ENCODE data around the gene ZNF554. TPM values are rescaled to one million over a fixed set of nuclear protein-coding genes. Genes with fewer than 3 reads are reported as not detected.

ZNF554 gene
- total and polyA plus RNA-seq, 2 of the 8 experiments (the other 6 are each of a cell fraction or from before 2014, with no cell fraction given) = 1.8 to 5.7 TPM

GRCh38 chr19:2869618-2870017 lies 50.0 kb downstream of the ZNF554 start:
- FAIRE-seq = no peak
- TF ChIP-seq RFX5 (IDR thresholded peaks at IDR 0.05; ENCODE audit: borderline replicate concordance, low read depth, low read length) (no peak), KDM5A (IDR thresholded peaks at IDR 0.05; ENCODE audit: low read length) (no peak), TEAD4 (IDR thresholded peaks at IDR 0.05; ENCODE audit: low read depth, low read length) (no peak), CTBP2 (IDR thresholded peaks at IDR 0.05; ENCODE audit: borderline replicate concordance, insufficient read depth, insufficient read length, low read length) (no peak), SAP30 (IDR thresholded peaks at IDR 0.05; ENCODE audit: insufficient read depth, insufficient replicate concordance, low read length) (no peak), SIRT6 (IDR thresholded peaks at IDR 0.05; ENCODE audit: low read length) (no peak), RAD21 (IDR thresholded peaks at IDR 0.05 in 1 of 2, conservative IDR thresholded peaks at IDR 0.05 in 1 of 2; ENCODE audit: low read depth in 2 of 2, low read length in 2 of 2) (no peak), HDAC6 (IDR thresholded peaks at IDR 0.05; ENCODE audit: low read depth, low read length) (no peak), CREB1 (IDR thresholded peaks at IDR 0.05) (no peak), TAF7 (optimal IDR thresholded peaks at IDR 0.05; ENCODE audit: borderline replicate concordance, low read depth, low read length) (no peak), JUND (IDR thresholded peaks at IDR 0.05; ENCODE audit: low read length) (no peak)
- TF ChIP-seq, protein P1, sequence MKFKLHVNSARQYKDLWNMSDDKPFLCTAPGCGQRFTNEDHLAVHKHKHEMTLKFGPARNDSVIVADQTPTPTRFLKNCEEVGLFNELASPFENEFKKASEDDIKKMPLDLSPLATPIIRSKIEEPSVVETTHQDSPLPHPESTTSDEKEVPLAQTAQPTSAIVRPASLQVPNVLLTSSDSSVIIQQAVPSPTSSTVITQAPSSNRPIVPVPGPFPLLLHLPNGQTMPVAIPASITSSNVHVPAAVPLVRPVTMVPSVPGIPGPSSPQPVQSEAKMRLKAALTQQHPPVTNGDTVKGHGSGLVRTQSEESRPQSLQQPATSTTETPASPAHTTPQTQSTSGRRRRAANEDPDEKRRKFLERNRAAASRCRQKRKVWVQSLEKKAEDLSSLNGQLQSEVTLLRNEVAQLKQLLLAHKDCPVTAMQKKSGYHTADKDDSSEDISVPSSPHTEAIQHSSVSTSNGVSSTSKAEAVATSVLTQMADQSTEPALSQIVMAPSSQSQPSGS (IDR thresholded peaks at IDR 0.05; ENCODE audit: low read length) = no peak

More at GRCh38 chr19:2869618-2870017, 50.0 kb downstream of the ZNF554 start:
- no peak overlapping the region for H2BK12ac ChIP-seq (ENCODE audit: low read depth, low read length)
- no peak overlapping the region for H2BK5ac ChIP-seq (ENCODE audit: low read depth, low read length)
- no peak overlapping the region for H3K18ac ChIP-seq (ENCODE audit: extremely low read depth, low read length)
- H3K79me1 ChIP-seq (ENCODE audit: low read depth, low read length) = no peaks in the 10 kb centered on the region
- CTCF ChIA-PET (ENCODE audit: partially characterized antibody) = no interaction called here
- H3K27me3 ChIP-seq (replicated peaks in 1 of 4; ENCODE audit: control insufficient read depth in 3 of 4, extremely low read depth in 1 of 4, insufficient read depth in 3 of 4, low read length in 3 of 4) = no peaks in the 10 kb centered on the region
- H2BK120ac ChIP-seq (replicated peaks; ENCODE audit: low read depth, low read length) = no peak overlapping the region
- no peaks in the 10 kb centered on the region; a peak in 1 of 8 replicates for H3K36me3 ChIP-seq (ENCODE audit: control insufficient read depth in 2 of 4, insufficient read depth in 4 of 4, low read length in 3 of 4)
- H3K4me2 ChIP-seq (ENCODE audit: insufficient read depth in 1 of 2, low read depth in 2 of 2, low read length in 2 of 2) = no peak overlapping the region
- no peaks in the 10 kb centered on the region for H3K79me2 ChIP-seq (ENCODE audit: control insufficient read depth in 1 of 2, insufficient read depth in 2 of 2, low read length in 2 of 2)
- H3K9me3 ChIP-seq (ENCODE audit: insufficient read depth in 2 of 2, low read depth in 1 of 2, low read length in 1 of 2) = peaks cover 34 to 68% of the 10 kb centered on the region in 2 experiments
- no peak overlapping the region for H3K27ac ChIP-seq (ENCODE audit: low read depth, low read length)
- no peak overlapping the region for H3K4ac ChIP-seq (replicated peaks; ENCODE audit: insufficient read length, low read depth, low read length)
- POLR2A ChIA-PET (ENCODE audit: partially characterized antibody) = no interaction called here
- H2BK20ac ChIP-seq (ENCODE audit: low read length) = no peak overlapping the region
- H3K23me2 ChIP-seq (ENCODE audit: low read depth, low read length) = no peaks in the 10 kb centered on the region
- no peak overlapping the region for H2AFZ ChIP-seq (ENCODE audit: low read length)
- no peak overlapping the region for H3K14ac ChIP-seq (ENCODE audit: insufficient read length)
- 79% methylated on average over 10 of the region's 10 CpGs; no CpG with 5 or more reads in 1 of the 2 experiments for WGBS, 2 experiments (ENCODE audit: extremely low coverage in 1 of 2, insufficient coverage in 1 of 2, insufficient read length in 1 of 2, insufficient replicate concordance in 2 of 2, low coverage in 1 of 2, low lambda C conversion rate in 2 of 2, missing lambda C conversion rate in 1 of 2)
- H2AK5ac ChIP-seq (ENCODE audit: low read depth, low read length) = no peak overlapping the region
- H3K4me1 ChIP-seq (replicated peaks in 1 of 4; ENCODE audit: control insufficient read depth in 3 of 4, insufficient read depth in 4 of 4, low read length in 3 of 4) = no peaks in the 10 kb centered on the region
- H4K91ac ChIP-seq (replicated peaks; ENCODE audit: insufficient read length, low read length) = no peak overlapping the region
- DNase-seq (ENCODE audit: low read depth in 1 of 2, low spot score in 2 of 2) = no peak
- H3K56ac ChIP-seq (replicated peaks; ENCODE audit: insufficient read length, low read depth, low read length) = no peak overlapping the region
- H3K4me3 ChIP-seq (ENCODE audit: extremely low read depth in 1 of 4, insufficient read depth in 2 of 4, low read depth in 3 of 4, low read length in 4 of 4) = no peak overlapping the region
- H4K20me1 ChIP-seq (replicated peaks in 1 of 2; ENCODE audit: control insufficient read depth in 1 of 2, insufficient read depth in 2 of 2, low read length in 2 of 2) = no peaks in the 10 kb centered on the region
- no peak overlapping the region; the same call in 1 of the 2 replicates for H4K8ac ChIP-seq (ENCODE audit: extremely low read depth, insufficient read depth, low read length)
- no peak overlapping the region for H3K9ac ChIP-seq (replicated peaks in 1 of 4; ENCODE audit: extremely low read depth in 1 of 4, low read depth in 3 of 4, low read length in 3 of 4)
- no peak overlapping the region for H2BK15ac ChIP-seq (ENCODE audit: low read length)
- no peak overlapping the region for H3K23ac ChIP-seq (ENCODE audit: insufficient read length)
- no peak overlapping the region for H4K5ac ChIP-seq (ENCODE audit: insufficient read length, low read depth, low read length)
